ENCODE results near the gene UNC5B.

Gene UNC5B
- 1.3 to 18.3 (median 4.4) reads per million in 17 experiments for total RNA-seq

DNA sequence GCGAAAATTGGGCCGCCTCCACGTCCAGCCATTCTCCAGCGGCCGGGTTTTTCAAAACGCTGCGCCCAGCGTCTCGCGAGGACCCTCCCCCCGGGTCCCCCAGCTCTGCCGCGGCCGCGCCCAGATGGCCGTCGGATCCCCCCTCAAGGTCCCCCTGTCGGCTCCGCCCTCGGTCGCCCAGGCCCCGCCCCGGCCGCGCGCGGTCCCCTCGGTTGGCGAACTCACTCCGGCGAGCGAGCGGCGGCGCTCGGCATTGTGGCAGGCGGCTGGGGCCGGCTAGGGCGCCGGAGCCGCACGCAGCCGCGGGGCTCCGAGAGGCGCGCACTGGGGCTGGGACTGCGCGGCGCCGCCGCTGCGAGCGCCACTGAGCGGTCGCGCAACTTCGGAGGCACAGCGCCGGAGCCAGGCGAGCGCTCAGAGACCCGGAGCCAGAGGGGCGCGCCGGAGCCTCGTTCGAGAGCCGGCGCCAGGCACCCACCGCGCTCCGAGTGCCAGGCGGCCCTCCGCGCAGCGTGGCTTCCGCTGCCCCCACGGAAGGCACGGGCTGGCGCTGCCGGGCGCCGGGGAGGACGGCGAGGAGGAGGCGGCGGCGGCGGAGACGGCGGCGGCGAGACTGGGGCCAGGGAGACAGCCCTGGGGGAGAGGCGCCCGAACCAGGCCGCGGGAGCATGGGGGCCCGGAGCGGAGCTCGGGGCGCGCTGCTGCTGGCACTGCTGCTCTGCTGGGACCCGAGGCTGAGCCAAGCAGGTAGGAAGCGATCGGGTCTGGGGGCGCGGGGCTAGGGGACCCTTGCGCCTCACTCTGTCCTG, at the start of gene UNC5B:
Gene UNC5B (plus strand): TSS at position 253 of the 809 bp plus-strand sequence. CDS start 416 bp downstream, at position 669.
- DNase-seq, result peak; percentile 90 to 95 (median 93)

DNA sequence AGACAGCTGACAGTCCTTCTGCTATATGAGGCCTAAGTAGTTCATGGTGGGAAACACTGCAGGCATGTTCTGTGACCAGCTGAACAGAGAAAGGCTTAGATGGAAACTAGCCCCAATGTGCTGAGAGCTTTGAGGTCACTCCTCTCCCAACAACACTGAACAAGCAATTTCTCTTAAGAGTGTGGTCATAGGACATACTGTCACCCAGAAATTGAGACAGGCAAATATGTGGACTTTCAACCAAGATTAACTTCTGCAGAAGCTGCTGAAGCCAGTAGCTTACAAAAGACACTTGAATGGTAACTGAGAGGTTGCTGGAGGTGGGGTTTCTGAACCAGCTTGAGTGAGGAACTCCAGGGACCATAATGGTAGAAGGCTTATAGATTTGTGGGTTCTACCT, 38.9 kb upstream of the UNC5B start:
- no peak for DNase-seq

DNA sequence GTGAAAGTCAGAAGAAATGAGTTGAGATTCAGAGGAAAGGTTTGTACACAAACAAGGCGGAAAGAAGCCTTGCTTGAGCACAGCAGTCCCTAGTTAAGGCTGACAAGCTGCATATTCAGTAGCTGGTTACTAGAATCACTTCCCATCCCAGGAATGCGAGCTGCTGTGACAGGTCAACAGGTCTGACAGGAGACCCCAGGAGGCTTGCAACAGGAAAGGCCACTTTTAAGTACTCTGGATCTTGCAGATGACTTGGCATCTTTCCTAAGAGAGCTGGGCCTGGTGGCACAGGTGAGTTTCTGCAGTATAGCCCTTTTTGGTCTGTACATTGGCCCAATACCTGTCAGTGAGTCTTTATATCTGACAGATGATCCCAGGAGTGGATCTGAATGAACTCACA, 35.7 kb upstream of the UNC5B start:
- no peak for DNase-seq

DNA sequence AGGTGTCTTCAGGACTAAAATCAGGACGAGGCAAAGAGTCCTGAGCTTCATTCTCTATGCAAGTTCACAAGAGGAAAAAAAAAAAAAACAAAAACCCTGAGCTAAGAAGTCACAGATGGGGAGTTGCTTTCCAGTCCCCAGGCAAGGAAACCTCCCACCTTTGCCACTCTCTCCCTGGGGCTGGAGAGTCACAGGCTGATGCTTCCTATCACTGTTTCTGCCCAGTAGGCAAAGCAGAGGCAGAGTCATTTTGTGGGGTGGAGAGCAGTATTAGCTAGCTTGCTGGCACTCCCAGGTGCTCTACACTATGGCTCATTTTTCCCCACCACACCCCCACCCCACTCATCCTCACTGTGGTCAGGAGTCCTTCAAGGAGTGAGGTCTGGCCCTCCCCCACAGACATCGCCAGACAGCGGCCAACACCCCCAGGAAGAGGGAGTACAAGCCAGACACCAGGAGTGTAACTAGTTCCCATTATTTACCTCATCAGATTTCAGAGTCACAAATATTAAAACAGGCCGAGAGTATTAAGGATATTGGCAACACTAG, 34.6 kb upstream of the UNC5B start:
- DNase-seq, result no peak

DNA sequence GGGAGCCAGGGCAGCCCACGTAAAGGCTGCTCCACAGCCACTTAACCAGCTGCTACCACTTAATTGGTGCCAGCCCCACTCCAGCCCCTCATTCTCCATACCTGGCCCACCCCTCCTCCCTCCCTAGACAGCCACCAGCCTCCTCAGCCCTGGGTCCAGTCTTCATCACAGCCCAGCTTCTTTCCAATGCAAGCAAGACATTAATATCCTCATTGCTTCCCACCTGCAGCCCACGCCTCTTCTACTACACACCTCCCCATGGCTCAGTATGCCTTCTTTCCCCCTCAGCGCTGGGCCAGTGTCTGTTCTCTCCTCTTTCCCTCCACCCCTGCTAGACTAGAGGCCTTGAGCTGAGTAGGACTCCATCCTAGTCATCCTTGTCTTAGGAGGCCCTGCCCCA, 33.5 kb upstream of the UNC5B start:
- DNase-seq, result no peak

DNA sequence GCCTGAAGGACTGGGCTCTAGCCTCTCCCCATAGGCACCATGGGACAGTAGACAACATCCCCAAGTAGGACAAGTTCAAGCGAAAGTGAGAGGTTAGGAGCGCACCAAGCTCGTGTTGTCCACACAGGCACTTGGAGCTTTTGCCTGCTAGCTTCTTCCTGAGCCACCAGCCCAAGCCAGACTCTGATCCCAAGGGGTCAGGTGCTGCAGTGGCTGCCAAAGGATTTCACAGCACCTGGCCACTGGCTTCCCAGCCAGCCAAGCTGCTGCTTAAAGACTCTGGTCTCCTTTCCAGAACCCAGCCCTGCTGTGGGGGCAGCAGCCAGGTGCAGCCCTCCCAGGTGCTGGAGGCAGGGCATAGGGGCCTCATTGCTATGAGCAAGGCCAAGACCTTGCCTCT, 33.0 kb upstream of the UNC5B start:
- DNase-seq, result no peak

DNA sequence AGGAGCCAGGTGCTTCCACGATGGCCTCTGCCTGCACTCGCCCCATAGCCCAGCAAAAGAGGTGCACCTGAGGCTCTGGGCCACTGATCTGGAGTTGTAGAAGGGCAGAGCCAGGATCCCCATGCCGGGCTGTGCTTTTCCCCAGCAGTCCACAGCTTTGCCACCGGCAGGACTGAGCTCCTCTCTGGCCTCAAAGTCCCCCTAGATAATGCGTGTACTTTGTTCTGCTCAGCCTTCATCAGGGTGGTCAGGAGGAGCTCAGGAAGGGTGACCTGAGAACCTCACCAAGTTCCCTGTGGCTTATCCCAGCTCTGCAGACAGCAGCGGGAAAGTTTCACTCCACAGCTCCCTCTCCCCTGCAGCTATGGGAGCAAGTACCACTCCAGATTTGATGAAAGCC, 27.9 kb upstream of the UNC5B start:
- DNase-seq, result no peak

DNA sequence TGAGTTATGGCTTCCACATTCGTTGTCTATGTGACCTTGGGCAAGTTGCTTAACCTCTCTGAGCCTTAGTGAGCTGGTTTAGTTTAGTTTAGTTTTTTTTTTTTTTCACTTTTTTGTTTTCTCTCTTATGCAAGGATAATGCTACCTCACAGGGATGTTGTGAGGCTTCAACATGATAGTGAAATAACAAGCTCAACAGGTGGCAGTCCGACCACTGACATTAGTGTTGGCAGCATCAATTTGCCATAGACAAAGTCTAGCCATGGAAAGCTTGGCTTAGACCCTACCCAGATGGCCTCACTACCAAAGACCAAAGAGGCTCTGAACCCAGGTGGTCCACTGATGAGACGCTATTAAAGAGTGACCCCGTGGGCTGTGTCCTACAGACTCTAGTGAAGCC, 27.2 kb upstream of the UNC5B start:
- no peak for DNase-seq

DNA sequence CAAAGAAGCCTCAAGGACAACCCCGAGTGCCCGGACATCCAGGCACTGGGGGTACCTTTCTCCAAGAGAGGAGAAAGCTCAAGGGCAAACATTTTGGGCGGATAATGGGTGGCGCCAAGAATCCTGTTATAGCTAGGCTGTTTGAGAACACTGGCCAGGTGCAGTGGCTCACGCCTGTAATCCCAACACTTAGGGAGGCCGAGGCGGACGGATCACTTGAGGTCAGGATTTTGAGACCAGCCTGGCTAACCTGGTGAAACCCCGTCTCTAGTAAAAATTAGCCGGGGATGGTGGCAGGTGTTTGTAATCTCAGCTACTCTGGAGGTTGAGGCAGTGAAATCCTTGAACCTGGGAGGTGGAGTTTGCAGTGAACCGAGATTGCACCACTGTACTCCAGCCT, 25.2 kb upstream of the UNC5B start:
- no peak for DNase-seq

DNA sequence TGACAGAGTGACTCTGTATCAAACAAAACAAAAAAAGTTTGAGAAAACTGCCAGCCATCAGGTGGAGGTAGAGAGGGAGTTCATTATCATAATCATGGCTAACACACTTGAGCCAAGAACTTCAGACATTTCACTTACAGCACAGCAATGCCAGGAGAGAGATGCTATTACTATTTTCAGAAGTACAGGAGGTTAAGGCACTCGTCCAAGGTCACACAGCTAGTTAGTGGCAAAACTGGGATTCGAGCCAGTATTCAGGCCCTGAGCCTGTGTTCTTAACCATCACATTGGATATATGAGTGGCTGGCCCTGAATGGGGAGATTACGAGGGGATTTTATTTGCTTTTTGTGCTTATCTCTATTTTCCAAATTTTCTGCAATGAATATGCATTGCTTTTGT, 24.8 kb upstream of the UNC5B start:
- DNase-seq, result no peak

DNA sequence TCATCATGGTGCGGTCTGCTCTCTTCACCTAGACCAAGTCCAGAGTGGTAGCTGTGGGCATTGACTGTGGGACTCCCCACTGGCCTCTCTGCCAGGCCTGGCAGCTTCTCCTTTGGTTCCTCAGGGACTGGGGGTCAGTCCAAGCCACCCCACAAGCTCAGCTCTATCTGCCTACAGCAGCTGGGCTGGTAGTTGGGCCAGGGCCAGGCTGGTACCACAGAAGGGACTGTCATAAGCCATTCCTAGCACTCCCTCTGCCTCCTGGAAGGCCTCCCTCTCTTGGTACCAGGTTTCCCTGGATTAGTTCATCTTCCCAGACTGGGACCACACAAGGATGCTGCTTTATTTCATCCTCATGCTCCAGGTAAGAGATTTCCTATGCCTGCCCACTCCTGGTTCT, 24.2 kb upstream of the UNC5B start:
- DNase-seq, result no peak

DNA sequence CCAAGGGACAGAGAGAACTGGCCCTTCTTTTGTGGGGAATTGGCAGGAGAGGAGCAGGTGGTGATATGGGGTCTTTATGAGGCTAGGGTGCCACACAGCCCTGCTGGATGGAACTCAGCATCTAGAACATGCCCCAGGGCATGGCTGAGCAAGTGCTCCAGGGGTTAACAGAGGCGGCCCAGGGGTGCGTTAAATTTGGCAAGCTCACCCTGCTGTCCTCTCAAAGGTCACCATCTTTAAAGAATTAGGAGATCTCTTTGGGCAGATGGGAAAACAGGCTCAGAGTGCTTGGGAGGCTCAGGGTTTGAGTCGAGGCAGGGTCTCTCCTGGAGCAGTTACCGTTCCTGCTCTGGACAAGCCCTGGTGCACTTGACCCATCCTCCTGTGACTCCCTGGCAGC, 21.4 kb upstream of the UNC5B start:
- DNase-seq, result no peak

DNA sequence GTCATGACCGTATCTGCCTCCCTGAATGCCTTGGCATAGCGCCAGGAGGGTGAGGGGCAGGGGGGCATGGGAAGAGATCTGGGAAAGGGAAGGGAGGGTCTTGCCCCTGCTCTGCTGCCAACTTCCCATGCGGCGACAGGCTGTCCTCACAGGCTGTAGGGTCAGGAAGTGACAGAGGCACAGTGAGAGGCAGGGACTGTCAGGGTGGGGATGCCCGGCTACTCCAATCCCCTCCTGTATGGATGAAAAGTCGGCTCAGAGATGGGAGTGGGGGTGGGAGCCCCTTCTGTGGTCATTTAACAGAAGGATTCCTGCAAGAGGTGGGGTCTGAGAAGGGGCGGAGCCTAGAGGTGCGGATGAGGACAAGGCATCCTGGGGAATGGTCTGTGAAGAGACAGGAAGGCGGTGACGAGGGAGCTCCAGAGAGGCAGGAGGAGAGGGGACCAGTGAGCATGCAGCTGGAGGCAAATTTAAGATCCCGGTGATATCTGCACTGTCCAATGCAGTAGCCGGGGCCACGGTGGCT, 20.8 kb upstream of the UNC5B start:
- no peak for DNase-seq

DNA sequence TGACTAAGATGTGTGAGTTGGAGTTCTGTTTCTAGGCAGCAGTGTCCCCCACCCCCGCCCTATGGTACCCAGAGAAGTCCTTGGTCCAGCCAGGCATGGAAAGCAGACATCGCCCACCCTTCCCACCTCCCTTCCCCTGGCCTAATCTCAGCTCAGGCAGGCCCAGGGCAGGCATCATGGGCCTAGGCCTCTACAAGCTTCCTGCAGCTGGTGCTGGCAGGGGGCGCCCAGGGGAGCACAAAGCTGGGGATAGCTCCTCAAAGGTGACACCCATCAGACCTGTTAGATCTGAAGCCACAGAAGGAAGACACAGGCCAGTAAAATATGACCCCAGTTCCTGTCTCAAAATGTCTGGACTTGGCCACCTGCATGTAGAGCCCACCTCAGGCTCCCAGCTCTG, 18.9 kb upstream of the UNC5B start:
- no peak for DNase-seq

DNA sequence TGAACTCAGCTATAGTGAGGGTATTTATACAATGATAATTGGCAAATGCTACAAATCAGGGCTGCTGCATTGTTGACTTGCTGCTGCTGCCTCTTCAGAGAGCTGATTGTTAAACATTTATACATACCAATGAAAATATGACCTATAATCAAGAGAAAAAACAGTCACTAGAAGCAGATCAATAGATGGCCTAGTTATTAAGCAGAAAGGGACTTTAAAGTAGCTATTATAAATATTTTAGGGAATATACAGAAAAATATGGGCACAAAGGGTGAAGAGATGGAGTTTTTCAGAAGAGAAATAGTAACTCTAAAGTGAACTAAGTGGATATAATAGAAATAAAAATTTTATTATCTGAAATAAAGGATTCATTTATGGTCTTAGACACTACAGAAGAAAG, 14.4 kb upstream of the UNC5B start:
- no peak for DNase-seq

DNA sequence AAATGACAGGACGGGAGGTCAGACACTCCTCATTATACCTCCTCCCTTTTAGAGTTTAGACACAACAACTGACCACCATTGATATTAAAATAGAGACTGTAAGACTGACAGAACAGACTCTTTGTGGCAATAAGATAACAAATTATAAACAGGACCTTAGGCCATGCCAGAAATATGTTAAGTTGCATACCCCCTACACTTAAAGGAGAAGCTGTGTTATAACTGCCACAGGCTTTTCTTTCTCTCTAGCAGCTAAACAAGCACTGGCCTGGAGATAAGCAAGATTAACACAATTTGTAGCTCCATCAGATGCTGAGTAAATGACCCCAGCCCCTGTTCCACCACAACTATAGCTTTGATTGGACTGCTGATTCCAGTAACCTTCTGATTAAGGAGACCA, 10.5 kb upstream of the UNC5B start:
- no peak for DNase-seq

DNA sequence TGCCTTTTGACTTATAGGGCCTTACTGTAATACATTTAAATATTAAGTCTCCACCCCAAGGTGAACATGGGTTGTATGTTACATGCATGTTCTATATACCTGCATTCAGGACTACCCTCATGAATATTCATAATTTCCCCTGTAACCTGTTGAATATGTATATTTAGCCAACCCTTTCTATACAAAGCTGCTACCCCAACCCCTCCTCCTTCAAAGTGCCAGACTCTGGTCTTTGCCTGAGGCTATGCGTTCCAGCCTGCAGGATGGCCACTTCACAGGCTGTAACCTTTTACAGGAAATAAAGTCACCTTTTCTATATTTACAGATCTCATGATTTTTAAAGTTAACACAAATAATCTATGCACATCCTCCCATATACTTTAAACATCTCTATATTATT, 10.1 kb upstream of the UNC5B start:
- DNase-seq, result no peak

DNA sequence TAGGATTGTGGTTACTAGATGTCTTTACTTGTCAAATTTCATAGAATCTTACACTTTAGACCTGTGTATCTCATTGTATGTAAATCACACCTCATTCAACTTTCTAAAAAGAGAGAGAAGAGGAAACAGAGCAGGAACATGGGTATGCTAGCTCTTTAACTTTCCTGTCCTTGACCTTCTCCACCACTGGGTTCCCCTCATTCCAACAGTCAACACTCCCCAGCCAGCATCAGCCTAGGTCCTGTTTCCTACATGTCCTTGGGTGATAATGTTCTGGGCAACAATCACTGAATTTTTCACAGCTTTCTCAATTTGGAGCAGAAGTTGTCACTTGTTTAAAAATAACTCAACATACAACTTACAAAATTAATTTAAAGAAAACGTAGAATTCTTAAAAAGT, 9.2 kb upstream of the UNC5B start:
- DNase-seq, result no peak

DNA sequence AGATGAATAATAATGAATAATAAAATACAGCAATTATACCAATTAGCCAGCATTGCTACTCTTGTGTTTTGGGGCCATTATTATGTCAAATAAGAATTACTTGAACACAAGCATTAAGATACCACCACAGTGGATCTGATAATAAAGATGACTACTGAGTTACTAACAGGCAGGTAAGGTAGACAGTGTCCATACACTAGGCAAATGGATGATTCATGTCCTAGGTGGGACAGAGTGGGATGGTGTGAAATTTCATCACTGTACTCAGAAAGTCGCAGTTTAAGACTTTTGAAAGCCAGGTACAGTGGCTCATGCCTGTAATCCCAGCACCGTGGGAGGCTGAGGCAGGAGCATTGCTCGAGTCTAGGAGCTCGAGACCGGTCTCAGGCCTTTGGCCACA, 8.7 kb upstream of the UNC5B start:
- DNase-seq, result no peak

DNA sequence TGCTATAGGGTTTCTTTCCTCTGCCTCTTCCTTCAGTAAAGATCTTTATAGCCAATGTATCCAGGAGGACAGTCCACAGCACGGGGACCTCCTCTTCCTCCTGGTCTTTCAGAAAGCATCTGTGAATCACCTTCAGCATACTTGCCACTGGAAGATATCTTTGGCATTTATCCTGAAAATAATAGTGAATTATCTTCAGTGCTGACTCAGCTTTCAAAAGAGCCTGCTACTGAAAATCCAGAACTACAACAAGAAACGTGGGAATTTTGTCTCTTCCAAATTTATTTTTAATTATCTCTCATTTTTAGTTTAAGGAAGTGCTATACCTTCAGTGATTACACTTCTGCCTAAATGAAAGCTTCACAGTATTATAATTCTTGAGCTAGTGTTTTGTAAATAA, 7.6 kb upstream of the UNC5B start:
- DNase-seq, result no peak

DNA sequence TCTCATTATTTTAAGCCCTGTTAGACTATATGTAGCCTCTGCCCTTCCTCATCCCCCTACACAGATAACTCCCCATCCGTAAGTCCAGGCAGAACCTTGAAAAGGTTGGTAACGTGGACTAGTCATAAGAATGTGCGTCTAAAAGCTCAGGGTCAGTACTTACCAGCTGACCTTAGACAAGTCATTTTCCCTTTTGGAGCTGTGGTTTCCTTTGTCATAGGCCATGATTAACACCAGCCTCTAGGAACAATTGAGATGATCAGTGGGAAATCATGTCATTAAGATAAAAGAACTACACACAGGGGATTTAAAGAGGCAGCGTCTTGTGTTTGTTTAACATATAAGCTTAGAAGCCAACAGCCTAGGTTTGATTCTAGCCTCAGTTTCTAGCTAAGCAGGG, 6.9 kb upstream of the UNC5B start:
- no peak for DNase-seq

DNA sequence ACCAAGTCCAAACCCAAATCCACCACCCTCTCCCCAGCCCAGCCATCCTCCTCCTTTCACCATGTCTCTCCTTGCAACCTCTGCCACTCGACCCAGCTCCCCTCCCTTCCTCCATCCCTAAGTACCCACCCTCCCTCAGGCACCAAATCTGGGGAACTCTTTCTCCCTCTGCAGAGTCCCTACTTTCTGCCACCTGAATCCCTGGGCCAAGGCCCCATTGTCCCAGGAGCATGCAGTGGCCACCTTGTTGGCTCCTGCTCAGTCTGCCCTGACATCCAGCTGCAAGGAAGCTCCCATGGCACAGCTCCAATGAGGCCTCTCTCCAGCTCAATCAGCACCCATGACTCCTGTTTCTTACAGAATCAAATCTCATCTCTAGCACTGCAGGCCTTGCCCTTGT, 5.5 kb upstream of the UNC5B start:
- no peak for DNase-seq

DNA sequence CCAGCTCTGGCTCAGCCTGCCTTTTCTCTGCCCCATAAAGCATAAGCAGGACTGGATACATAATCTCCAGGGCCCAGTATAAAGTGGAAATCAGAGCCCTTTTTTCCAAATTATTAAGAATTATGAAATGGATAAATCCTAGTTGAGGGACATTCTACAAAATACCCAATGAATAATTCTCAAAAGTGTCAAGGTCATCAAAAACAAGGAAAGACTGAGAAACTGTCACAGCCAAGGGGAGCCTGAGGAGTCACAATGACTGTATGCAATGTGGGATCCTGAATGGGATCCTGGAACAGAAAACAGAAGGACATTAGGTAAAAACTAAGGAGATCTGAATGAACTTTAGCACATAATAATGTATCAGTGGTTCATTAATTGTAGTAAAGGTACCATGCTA, 4.8 kb upstream of the UNC5B start:
- no peak for DNase-seq

DNA sequence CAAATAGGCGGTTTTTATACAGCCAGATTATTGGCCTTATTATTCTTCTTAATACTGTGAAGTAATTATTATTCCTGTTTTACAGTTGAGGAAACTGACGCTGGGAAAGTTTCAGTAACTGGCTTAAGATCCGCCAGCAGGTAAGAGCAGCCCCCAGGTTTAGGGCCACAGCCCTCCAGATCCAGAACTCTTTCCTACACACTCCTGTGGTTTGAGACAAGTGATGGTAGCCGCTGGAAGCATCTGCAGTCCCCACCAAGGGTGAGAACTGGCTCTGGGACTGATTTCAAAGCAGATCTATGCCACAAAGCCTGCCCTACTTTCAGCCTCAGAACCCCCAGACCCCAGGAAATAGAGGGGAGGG, 3.0 kb upstream of the UNC5B start:
- no peak for DNase-seq

Data from suppressor macrophage (primary cell).